ENCODE data around the gene SLC10A4.
"Not testable (repeated sequence)": the region's sequence is repeated elsewhere in the genome, so short reads cannot be mapped to it uniquely, and the experiment has no call there.

The SLC10A4 gene

GRCh38 chr4:48483006-48483776 lies at the start of gene SLC10A4:
Gene SLC10A4 (plus strand): TSS chr4:48483343. CDS start chr4:48483562, 219 bp downstream.
- DNase-seq (ENCODE audit: low read depth in 2 of 2): no peak

- DNase-seq (ENCODE audit: low read depth in 2 of 2): no peak
These were observed 46.8 kb upstream of the SLC10A4 start for GRCh38 chr4:48436318-48436717.

- no peak for DNase-seq (ENCODE audit: low read depth in 2 of 2)
These were observed 43.2 kb upstream of the SLC10A4 start for GRCh38 chr4:48439988-48440387.

- DNase-seq (ENCODE audit: low read depth in 2 of 2): not testable (repeated sequence)
These were observed 42.2 kb upstream of the SLC10A4 start for GRCh38 chr4:48440914-48441313.

GRCh38 chr4:48445704-48446103 lies 37.4 kb upstream of the SLC10A4 start:
- no peak for DNase-seq (ENCODE audit: low read depth in 2 of 2)

- no peak for DNase-seq (ENCODE audit: low read depth in 2 of 2)
These were observed 36.5 kb upstream of the SLC10A4 start for GRCh38 chr4:48446642-48447041.

- DNase-seq (ENCODE audit: low read depth in 2 of 2): no peak
These were observed 34.0 kb upstream of the SLC10A4 start for GRCh38 chr4:48449151-48449550.

- DNase-seq (ENCODE audit: low read depth in 2 of 2): no peak
These were observed 32.4 kb upstream of the SLC10A4 start for GRCh38 chr4:48450740-48451139.

- not testable (repeated sequence) for DNase-seq (ENCODE audit: low read depth in 2 of 2)
These were observed 31.5 kb upstream of the SLC10A4 start for GRCh38 chr4:48451656-48452055.

- no peak for DNase-seq (ENCODE audit: low read depth in 2 of 2)
These were observed 28.6 kb upstream of the SLC10A4 start for GRCh38 chr4:48454591-48454990.

- DNase-seq (ENCODE audit: low read depth in 2 of 2): no peak
These were observed 22.1 kb upstream of the SLC10A4 start for GRCh38 chr4:48461000-48461399.

GRCh38 chr4:48462363-48462762 lies 20.8 kb upstream of the SLC10A4 start:
- DNase-seq (ENCODE audit: low read depth in 2 of 2): no peak

- no peak for DNase-seq (ENCODE audit: low read depth in 2 of 2)
These were observed 15.7 kb upstream of the SLC10A4 start for GRCh38 chr4:48467442-48467841.

GRCh38 chr4:48467891-48468290 lies 15.3 kb upstream of the SLC10A4 start:
- no peak for DNase-seq (ENCODE audit: low read depth in 2 of 2)

- DNase-seq (ENCODE audit: low read depth in 2 of 2): no peak
These were observed 13.0 kb upstream of the SLC10A4 start for GRCh38 chr4:48470137-48470536.

GRCh38 chr4:48470570-48470969 lies 12.6 kb upstream of the SLC10A4 start:
- DNase-seq (ENCODE audit: low read depth in 2 of 2): no peak

GRCh38 chr4:48472794-48473193 lies 10.3 kb upstream of the SLC10A4 start:
- DNase-seq (ENCODE audit: low read depth in 2 of 2): no peak

GRCh38 chr4:48475770-48476169 lies 7.4 kb upstream of the SLC10A4 start:
- no peak for DNase-seq (ENCODE audit: low read depth in 2 of 2)

GRCh38 chr4:48478273-48478672 lies 4.9 kb upstream of the SLC10A4 start:
- DNase-seq (ENCODE audit: low read depth in 2 of 2): no peak

- DNase-seq (ENCODE audit: low read depth in 2 of 2): no peak
These were observed 1.6 kb upstream of the SLC10A4 start for GRCh38 chr4:48481581-48481980.

- DNase-seq (ENCODE audit: low read depth in 2 of 2): no peak
These were observed 792 bp downstream of the SLC10A4 start for GRCh38 chr4:48483777-48484493.

GRCh38 chr4:48484494-48485168 lies 1.5 kb downstream of the SLC10A4 start:
- no peak for DNase-seq (ENCODE audit: low read depth in 2 of 2)

- DNase-seq (ENCODE audit: low read depth in 2 of 2): no peak
These were observed 6.5 kb downstream of the SLC10A4 start for GRCh38 chr4:48489683-48490011.
